ENCODE measurements around the gene DTNA. TPM values are rescaled to one million over a fixed set of nuclear protein-coding genes. Genes with fewer than 3 reads are reported as not detected.

DTNA gene
- total RNA-seq, 1 experiment from 2014 or later, result not detected

DNA sequence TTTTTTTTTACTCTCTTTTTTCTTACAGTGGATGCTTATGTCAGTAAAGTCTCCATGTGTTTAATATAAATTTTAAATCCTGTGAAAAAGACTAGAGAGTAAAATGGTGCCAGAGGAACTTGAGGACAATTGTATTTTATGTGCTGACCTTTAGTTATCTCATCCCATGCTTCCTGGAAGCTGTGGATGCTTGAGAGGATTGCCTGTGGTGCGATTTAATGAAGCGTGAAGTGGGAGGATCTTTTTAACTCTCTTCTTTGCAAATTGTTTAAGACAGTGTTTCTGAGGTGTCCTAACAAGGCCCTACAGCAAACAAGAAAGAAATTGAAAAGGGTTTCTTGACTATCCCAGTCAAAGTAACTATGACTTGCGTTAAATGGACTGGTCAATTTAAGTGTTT, 84.2 kb downstream of the DTNA start:
- ChIA-PET CTCF (no interaction called here), POLR2A (ENCODE audit: unreplicated experiment) (no interaction called here)
- Histone ChIP-seq H3F3A (ENCODE audit: insufficient read depth, low read depth) (no peaks in the 10 kb centered on the region), H3K79me2 (ENCODE audit: low read depth) (no peaks in the 10 kb centered on the region), H3K4me3 (no peak overlapping the region), H3K4me2 (no peak overlapping the region), H2AFZ (no peak overlapping the region), H3K27me3 (ENCODE audit: insufficient read depth, low read depth) (no peaks in the 10 kb centered on the region), H3K4me1 (replicated peaks; ENCODE audit: insufficient read depth) (no peaks in the 10 kb centered on the region), H3K9me2 (ENCODE audit: insufficient read depth) (no peaks in the 10 kb centered on the region), H3K36me3 (ENCODE audit: low read depth) (no peaks in the 10 kb centered on the region), H3K27ac (no peak overlapping the region), H3K9me3 (ENCODE audit: insufficient read depth, low read depth) (no peaks in the 10 kb centered on the region), H4K20me1 (ENCODE audit: insufficient read depth) (no peaks in the 10 kb centered on the region)
- no TSS peak for BruUV-seq (replicated peaks)
- no peak for DNase-seq
- intact Hi-C loops (cut with micrococcal nuclease; ENCODE audit: unreplicated experiment), result no loop called here
- TF ChIP-seq, protein P1, sequence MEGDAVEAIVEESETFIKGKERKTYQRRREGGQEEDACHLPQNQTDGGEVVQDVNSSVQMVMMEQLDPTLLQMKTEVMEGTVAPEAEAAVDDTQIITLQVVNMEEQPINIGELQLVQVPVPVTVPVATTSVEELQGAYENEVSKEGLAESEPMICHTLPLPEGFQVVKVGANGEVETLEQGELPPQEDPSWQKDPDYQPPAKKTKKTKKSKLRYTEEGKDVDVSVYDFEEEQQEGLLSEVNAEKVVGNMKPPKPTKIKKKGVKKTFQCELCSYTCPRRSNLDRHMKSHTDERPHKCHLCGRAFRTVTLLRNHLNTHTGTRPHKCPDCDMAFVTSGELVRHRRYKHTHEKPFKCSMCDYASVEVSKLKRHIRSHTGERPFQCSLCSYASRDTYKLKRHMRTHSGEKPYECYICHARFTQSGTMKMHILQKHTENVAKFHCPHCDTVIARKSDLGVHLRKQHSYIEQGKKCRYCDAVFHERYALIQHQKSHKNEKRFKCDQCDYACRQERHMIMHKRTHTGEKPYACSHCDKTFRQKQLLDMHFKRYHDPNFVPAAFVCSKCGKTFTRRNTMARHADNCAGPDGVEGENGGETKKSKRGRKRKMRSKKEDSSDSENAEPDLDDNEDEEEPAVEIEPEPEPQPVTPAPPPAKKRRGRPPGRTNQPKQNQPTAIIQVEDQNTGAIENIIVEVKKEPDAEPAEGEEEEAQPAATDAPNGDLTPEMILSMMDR (conservative IDR thresholded peaks at IDR 0.05), result no peak
- no peak for TF ChIP-seq EZH2 (IDR thresholded peaks at IDR 0.05; ENCODE audit: low read depth)

DNA sequence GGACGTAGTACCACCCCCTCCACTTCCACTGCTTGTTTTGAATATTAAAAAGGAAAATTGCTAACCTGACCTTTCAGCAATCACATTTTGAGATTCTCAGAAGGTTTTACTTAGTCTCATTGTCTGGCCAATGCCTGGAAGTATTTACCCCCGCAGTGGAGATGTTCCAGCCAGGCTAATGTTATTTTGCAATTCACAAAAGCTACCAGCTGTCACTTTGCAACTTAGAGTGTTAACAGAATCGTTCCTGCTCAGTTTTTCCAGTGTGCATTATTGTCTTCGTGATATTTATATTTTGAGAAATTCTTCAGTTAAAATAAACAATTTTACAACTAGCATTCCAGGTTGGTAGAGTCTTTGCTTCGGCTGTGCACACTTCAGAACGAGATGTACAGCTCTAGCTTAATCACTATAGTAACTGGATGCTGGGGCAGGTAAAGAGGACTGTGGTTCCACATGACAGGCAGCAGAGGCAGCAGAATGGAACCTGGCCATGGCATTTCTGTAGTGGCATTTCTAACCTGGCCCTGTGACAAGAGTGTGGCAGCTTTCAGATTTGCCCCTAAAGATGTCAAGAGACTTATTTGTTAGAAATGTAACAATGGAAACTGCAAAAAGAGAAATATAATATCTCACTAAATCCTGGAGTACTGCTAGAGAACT, 85.1 kb downstream of the DTNA start:
- BruUV-seq (replicated peaks), result no TSS peak
- intact Hi-C loops (cut with micrococcal nuclease; ENCODE audit: unreplicated experiment), result no loop called here

DNA sequence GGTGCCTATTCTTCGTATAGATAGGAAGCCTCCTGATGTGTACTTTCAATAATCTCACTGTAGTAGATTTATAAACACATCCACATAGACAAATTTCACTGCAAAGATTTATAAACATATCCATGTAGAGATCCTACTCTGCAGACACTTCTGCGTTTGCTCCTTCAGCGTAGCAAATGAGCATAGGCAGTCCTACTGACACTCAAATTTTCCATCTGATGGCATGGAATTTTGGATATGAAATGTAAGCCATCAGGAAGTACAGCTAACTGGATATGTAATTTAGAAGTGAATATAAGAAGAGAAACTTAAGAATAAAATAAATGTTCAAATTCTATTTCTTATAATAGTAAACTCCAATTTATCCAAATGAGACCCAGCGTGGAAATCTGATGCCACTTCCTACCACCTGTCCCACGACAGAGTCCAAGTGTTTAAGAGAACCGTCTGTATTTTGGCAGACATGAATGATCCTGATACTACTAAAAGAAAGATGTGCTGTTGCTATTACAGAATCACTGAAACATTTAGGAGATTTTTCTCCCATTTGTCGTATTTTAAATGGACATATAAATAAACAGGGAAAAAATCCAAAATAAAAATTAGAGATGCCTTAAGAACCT, 86.0 kb downstream of the DTNA start:
- H3K4me3 ChIP-seq, result no peak overlapping the region
- TF ChIP-seq EZH2 (IDR thresholded peaks at IDR 0.05; ENCODE audit: low read depth), result no peak
- TF ChIP-seq, protein P1 (conservative IDR thresholded peaks at IDR 0.05), result no peak
- CTCF ChIA-PET, result no interaction called here
- no peak for DNase-seq
- H3K27ac ChIP-seq, result no peak overlapping the region
- no peaks in the 10 kb centered on the region for H3K27me3 ChIP-seq (ENCODE audit: insufficient read depth, low read depth)
- no peaks in the 10 kb centered on the region for H3K79me2 ChIP-seq (ENCODE audit: low read depth)
- no peaks in the 10 kb centered on the region for H3K9me2 ChIP-seq (ENCODE audit: insufficient read depth)
- H3K9me3 ChIP-seq (ENCODE audit: insufficient read depth, low read depth), result no peaks in the 10 kb centered on the region
- no peaks in the 10 kb centered on the region for H3K4me1 ChIP-seq (replicated peaks; ENCODE audit: insufficient read depth)
- POLR2A ChIA-PET (ENCODE audit: unreplicated experiment), result interaction anchor here (0.7 kb wide), 1 partner anchor 50 kb away, joined by 4 read pairs; no protein-coding TSS in a partner anchor
- no peaks in the 10 kb centered on the region for H4K20me1 ChIP-seq (ENCODE audit: insufficient read depth)
- no peaks in the 10 kb centered on the region for H3K36me3 ChIP-seq (ENCODE audit: low read depth)
- H2AFZ ChIP-seq, result no peak overlapping the region
- intact Hi-C loops (cut with micrococcal nuclease; ENCODE audit: unreplicated experiment), result no loop called here
- BruUV-seq (replicated peaks), result no TSS peak
- H3K4me2 ChIP-seq, result no peak overlapping the region
- H3F3A ChIP-seq (ENCODE audit: insufficient read depth, low read depth), result no peaks in the 10 kb centered on the region

More for the DNA sequence above, 85.1 kb downstream of the DTNA start:
- POLR2A ChIA-PET (ENCODE audit: unreplicated experiment), result no interaction called here
- Histone ChIP-seq H3K4me1 (replicated peaks; ENCODE audit: insufficient read depth) (no peaks in the 10 kb centered on the region), H3K4me2 (no peak overlapping the region), H3K27ac (no peak overlapping the region), H3K27me3 (ENCODE audit: insufficient read depth, low read depth) (no peaks in the 10 kb centered on the region), H3F3A (ENCODE audit: insufficient read depth, low read depth) (no peaks in the 10 kb centered on the region), H3K9me3 (ENCODE audit: insufficient read depth, low read depth) (no peaks in the 10 kb centered on the region), H3K4me3 (no peak overlapping the region), H2AFZ (no peak overlapping the region), H3K36me3 (ENCODE audit: low read depth) (no peaks in the 10 kb centered on the region), H4K20me1 (ENCODE audit: insufficient read depth) (no peaks in the 10 kb centered on the region), H3K9me2 (ENCODE audit: insufficient read depth) (no peaks in the 10 kb centered on the region), H3K79me2 (ENCODE audit: low read depth) (no peaks in the 10 kb centered on the region)
- CTCF ChIA-PET, result no interaction called here
- TF ChIP-seq, protein P1 (conservative IDR thresholded peaks at IDR 0.05), result no peak
- no peak for TF ChIP-seq EZH2 (IDR thresholded peaks at IDR 0.05; ENCODE audit: low read depth)
- no peak for DNase-seq
